ENCODE results near the gene NIBAN1. TPM values are rescaled to one million over a fixed set of nuclear protein-coding genes. Genes with fewer than 3 reads are reported as not detected.

Gene NIBAN1
- total RNA-seq, 2 experiments from 2014 or later, result 55.5 to 60.8 TPM

GRCh38 chr1:184931566-184931965 is 42.7 kb downstream of the NIBAN1 start:
- Mint-ChIP-seq H3K4me1 (peaks cover 23% of the 10 kb centered on the region), H3K9me3 (ENCODE audit: low read depth) (peaks cover 3% of the 10 kb centered on the region), H3K4me3 (no peak overlapping the region), H3K27ac (no peak overlapping the region), H3K36me3 (peaks cover 37% of the 10 kb centered on the region), H3K27me3 (no peaks in the 10 kb centered on the region)
- DNase-seq (no peak), ATAC-seq (no peak)
- CTCF ChIA-PET, result no interaction called here

GRCh38 chr1:184930645-184931044 is 43.7 kb downstream of the NIBAN1 start:
- peak; percentile 78 for ATAC-seq
- no peaks in the 10 kb centered on the region for H3K27me3 Mint-ChIP-seq
- H3K4me1 Mint-ChIP-seq, result peaks cover 23% of the 10 kb centered on the region
- peaks cover 38% of the 10 kb centered on the region for H3K36me3 Mint-ChIP-seq
- H3K27ac Mint-ChIP-seq, result no peak overlapping the region
- DNase-seq, result no peak
- peaks cover 5% of the 10 kb centered on the region for H3K9me3 Mint-ChIP-seq (ENCODE audit: low read depth)
- no peak overlapping the region for H3K4me3 Mint-ChIP-seq
- CTCF ChIA-PET, result no interaction called here

GRCh38 chr1:184930232-184930631 is 44.1 kb downstream of the NIBAN1 start:
- H3K36me3 Mint-ChIP-seq, result peaks cover 38% of the 10 kb centered on the region
- H3K4me1 Mint-ChIP-seq, result peaks cover 23% of the 10 kb centered on the region
- peaks cover 5% of the 10 kb centered on the region for H3K9me3 Mint-ChIP-seq (ENCODE audit: low read depth)
- H3K27me3 Mint-ChIP-seq, result no peaks in the 10 kb centered on the region
- H3K4me3 Mint-ChIP-seq, result no peak overlapping the region
- no peak overlapping the region for H3K27ac Mint-ChIP-seq
- CTCF ChIA-PET, result no interaction called here
- ATAC-seq (no peak), DNase-seq (no peak)

- no peak overlapping the region for H3K27ac Mint-ChIP-seq
- H3K4me1 Mint-ChIP-seq, result peaks cover 23% of the 10 kb centered on the region
- no peak for ATAC-seq
- peaks cover 36% of the 10 kb centered on the region for H3K36me3 Mint-ChIP-seq
- H3K4me3 Mint-ChIP-seq, result no peak overlapping the region
- no peak for DNase-seq
- CTCF ChIA-PET, result no interaction called here
- no peaks in the 10 kb centered on the region for H3K27me3 Mint-ChIP-seq
- peaks cover 5% of the 10 kb centered on the region for H3K9me3 Mint-ChIP-seq (ENCODE audit: low read depth)
These were observed 44.6 kb downstream of the NIBAN1 start for GRCh38 chr1:184929711-184930202.

- no peak overlapping the region for H3K27ac Mint-ChIP-seq
- H3K9me3 Mint-ChIP-seq (ENCODE audit: low read depth), result peaks cover 9% of the 10 kb centered on the region
- CTCF ChIA-PET, result no interaction called here
- no peak overlapping the region for H3K4me3 Mint-ChIP-seq
- no peaks in the 10 kb centered on the region for H3K27me3 Mint-ChIP-seq
- peaks cover 23% of the 10 kb centered on the region for H3K4me1 Mint-ChIP-seq
- ATAC-seq (no peak), DNase-seq (no peak)
- peaks cover 29% of the 10 kb centered on the region for H3K36me3 Mint-ChIP-seq
These were observed 45.9 kb downstream of the NIBAN1 start for GRCh38 chr1:184928394-184928793.

Other genes with a start within 250 kb of the NIBAN1 start
- 10 to 100 TPM; 23.0 to 25.4 TPM for gene EDEM3, start 219.7 kb downstream of the NIBAN1 start, total RNA-seq
- gene RNF2, start 71.0 kb upstream of the NIBAN1 start, total RNA-seq, result 10 to 100 TPM; 16.1 to 24.9 TPM
- gene TRMT1L, start 182.4 kb upstream of the NIBAN1 start, total RNA-seq, result 10 to 100 TPM; 23.2 to 24.4 TPM
- gene SWT1, start 182.7 kb upstream of the NIBAN1 start, total RNA-seq, result 1 to 10 TPM; 2.2 to 2.4 TPM

All from activated CD8-positive, alpha-beta memory T cell treated with anti-CD3 and anti-CD28 coated beads, Interleukin-2, amount 10 ng/mL, durations not matched to agents 7 days and 5 days (primary cell).